HL-60 (cell line): Measurements from ENCODE around the gene GSTO2.

ENCODE experiments used
- CTCF ChIP-seq: IDR thresholded peaks from one replicate; pipeline ENCODE4 v1.5.1; 2011; ENCODE audit warnings: low read length, control low read depth, inconsistent platforms; ENCODE audit not compliant: insufficient read depth
- POLR2AphosphoS5 ChIP-seq: IDR thresholded peaks from 2 replicates; pipeline ENCODE4 v1.6.1; 2012; ENCODE audit warnings: low read depth
- REST ChIP-seq: IDR thresholded peaks from 2 replicates; pipeline ENCODE4 v1.6.1; 2012; ENCODE audit warnings: low read depth; ENCODE audit not compliant: insufficient replicate concordance
- SPI1 ChIP-seq: IDR thresholded peaks from 2 replicates; pipeline ENCODE4 v1.6.1; 2012; ENCODE audit warnings: low read depth, mild to moderate bottlenecking, borderline replicate concordance

GRCh38 chr10:104296687-104297436 lies 27.9 kb downstream of the GSTO2 start:
- TF ChIP-seq CTCF (no peak), SPI1 (no peak), POLR2AphosphoS5 (no peak), REST (no peak)
